ENCODE results near the gene CCN5.

Gene CCN5

GRCh38 chr20:44717986-44718385 lies 2.8 kb downstream of the CCN5 start:
- DNase-seq, result no peak

DNA sequence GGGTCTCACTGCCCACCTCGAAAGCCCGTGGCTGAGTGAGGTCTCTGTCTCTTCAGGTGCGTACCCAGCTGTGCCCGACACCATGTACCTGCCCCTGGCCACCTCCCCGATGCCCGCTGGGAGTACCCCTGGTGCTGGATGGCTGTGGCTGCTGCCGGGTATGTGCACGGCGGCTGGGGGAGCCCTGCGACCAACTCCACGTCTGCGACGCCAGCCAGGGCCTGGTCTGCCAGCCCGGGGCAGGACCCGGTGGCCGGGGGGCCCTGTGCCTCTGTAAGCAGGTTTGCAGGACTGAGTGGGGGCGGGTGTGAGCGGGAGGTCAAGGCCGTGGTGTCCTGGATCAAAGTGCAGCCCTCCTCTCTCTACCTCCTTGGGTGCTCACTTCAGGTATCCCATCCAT lies 4.7 kb downstream of the CCN5 start:
- DNase-seq, result no peak

DNA sequence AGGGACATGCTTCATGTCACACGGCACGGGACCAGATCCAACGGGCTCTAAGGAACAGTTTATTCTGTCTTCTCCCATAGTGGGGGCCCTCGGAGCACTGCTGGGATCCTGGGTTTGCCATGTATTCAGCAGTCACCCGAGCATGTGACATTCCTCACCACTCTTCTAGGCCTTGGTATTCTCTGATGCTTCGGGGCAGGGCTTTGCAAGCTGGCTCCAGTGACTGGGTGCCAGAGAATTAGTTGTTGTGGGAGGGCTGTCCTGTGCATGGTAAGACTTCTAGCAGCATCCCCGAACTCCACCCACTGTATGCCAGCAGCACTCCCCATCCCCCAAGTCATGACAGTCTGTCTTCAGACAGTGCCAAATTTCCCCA lies 5.4 kb downstream of the CCN5 start:
- DNase-seq, result peak; percentile 90

- DNase-seq, result peak; percentile 90
These were observed 6.0 kb downstream of the CCN5 start for GRCh38 chr20:44720997-44721784.

DNA sequence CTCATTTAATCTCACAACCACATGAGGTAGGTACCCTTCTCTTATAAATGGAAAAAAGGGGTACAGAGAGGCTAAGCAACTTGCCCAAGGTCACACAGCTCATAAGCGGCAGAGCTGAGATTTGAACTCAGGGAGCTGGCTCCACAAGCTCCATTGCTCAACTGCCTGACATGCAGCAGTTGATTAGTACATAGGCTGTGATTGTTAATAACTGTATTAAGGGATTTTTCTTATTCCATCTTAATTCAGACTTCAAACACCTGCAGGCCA lies 6.6 kb downstream of the CCN5 start:
- no peak for DNase-seq

- DNase-seq, result no peak
These were observed 7.8 kb downstream of the CCN5 start for GRCh38 chr20:44722990-44723389.

GRCh38 chr20:44723391-44723790 lies 8.2 kb downstream of the CCN5 start:
- no peak for DNase-seq

GRCh38 chr20:44723798-44724362 lies 8.7 kb downstream of the CCN5 start:
- DNase-seq, result no peak

DNA sequence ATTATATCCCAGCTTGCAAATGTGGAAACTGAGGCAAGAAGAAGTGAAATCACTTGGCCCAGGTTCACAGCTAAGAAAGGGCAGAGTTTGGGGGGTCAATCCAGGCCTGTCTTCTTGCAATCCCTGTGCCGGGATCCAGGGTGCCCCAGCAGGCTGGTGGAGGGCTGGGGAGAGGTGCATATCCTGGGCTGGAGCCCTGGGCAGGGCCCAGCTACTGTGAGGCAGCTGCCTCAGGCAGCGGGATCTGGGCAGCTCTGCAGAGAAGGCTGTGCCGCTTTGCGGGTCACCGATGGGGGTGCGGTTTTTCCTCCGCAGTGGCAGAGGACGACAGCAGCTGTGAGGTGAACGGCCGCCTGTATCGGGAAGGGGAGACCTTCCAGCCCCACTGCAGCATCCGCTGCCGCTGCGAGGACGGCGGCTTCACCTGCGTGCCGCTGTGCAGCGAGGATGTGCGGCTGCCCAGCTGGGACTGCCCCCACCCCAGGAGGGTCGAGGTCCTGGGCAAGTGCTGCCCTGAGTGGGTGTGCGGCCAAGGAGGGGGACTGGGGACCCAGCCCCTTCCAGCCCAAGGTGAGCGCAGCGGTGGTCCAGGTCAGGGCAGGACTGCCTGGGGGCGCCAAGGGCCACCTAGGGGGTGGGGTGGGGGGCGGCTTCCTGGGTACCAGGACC lies 9.4 kb downstream of the CCN5 start:
- DNase-seq, result no peak

DNA sequence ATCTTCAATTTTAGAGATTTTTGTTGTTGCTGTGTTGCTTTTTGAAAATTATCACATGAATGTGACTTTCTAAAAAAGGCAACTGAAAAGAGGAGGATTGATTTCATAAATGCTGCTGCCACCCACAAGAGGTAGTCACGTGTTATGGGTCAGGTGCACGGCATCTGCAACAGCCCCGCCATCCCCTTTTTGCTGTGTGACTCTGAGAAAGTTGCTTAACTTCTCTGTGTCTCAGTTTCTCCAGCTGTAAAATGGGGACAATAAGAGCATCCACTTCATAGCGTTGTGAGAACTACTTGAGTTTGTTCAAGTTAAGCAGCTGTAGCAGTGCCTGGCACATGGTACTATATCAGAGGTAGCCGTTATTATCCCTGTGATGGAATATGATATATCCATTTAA lies 10.7 kb downstream of the CCN5 start:
- no peak for DNase-seq

- no peak for DNase-seq
These were observed 11.9 kb downstream of the CCN5 start for GRCh38 chr20:44727039-44727438.

DNA sequence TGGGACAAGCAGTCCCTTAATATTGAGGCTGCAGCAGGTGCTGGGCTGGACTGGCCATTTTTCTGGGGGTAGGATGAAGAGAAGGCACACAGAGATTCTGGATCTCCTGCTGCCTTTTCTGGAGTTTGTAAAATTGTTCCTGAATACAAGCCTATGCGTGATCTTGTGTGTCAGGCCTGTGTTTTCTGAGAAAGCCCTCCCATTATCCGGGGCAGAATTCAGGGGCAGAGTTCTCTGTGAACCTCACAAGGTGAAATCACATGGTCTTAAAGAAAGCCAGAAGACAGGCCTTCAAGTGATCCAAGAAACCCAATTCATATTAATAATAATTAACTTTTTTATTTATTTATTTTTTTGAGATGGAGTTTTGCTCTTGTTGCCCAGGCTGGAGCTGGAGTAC lies 12.5 kb downstream of the CCN5 start:
- no peak for DNase-seq

- peak; percentile 96 for DNase-seq
These were observed 13.8 kb downstream of the CCN5 start for GRCh38 chr20:44728801-44729443.

GRCh38 chr20:44730441-44730840 lies 15.3 kb downstream of the CCN5 start:
- DNase-seq, result peak; percentile 99

- no peak for DNase-seq
These were observed 16.5 kb downstream of the CCN5 start for GRCh38 chr20:44731657-44732056.

GRCh38 chr20:44732327-44732726 lies 17.2 kb downstream of the CCN5 start:
- DNase-seq, result no peak

GRCh38 chr20:44733341-44734069 lies 18.3 kb downstream of the CCN5 start:
- DNase-seq, result peak; percentile 76

DNA sequence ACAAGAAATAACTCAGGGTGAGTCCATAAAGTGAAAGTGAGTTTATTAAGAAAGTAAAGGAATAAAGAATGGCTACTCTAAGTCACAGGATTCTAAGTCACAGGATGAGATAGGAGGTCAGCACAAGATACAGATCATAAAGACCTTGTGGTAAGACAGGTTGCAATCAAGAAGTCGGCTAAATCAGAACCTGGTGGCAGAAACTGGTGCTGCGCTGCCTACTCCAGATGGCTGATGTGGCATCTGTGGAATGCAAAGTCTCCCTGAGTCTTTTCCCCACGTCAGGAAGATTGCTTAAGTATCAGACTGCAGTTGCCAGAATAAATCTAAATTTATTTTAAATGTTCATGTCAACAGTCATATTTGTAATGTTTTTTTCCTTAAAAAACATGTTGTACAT lies 19.8 kb downstream of the CCN5 start:
- DNase-seq, result peak; percentile 82

GRCh38 chr20:44735816-44736169 lies 20.6 kb downstream of the CCN5 start:
- no peak for DNase-seq

DNA sequence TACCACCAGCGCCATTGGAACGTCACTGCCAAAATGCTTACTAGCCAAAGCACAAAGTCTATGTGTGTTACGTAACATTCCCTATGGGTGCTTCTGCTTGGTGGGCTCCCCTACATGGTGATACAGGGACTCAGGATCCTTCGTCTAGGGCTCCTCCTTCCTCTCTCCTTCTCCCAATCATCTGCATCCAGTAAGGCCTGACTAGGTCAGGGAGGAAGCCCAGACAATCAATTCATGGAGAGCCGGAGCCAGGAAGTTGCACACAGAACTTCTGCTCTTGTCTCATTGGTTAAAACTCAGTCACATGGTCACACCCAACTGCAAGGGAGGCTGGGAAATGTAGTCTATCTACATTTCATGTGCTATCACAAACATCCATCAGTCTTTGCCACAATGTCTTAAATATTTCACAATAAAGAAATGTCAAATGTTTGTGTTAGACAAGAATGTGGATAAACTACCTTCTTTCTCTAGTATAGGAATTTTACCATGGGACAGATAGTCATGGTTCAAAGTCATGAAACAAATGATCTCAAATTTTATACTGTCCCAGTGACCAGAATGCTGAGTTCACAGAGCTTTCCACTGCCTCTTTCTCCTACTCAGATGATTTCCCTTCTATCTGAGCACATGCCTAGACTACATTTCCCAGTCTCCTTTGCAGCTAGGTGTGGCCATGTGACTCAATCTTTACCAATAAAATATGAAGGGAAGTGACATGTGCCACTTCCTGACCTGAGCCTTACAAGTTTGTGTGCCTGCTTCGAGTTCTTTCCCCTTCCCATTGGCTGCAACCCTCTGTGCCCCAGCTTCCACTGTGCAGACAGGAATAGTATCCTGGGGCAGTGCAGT lies 21.2 kb downstream of the CCN5 start:
- DNase-seq, result peak; percentile 84

DNA sequence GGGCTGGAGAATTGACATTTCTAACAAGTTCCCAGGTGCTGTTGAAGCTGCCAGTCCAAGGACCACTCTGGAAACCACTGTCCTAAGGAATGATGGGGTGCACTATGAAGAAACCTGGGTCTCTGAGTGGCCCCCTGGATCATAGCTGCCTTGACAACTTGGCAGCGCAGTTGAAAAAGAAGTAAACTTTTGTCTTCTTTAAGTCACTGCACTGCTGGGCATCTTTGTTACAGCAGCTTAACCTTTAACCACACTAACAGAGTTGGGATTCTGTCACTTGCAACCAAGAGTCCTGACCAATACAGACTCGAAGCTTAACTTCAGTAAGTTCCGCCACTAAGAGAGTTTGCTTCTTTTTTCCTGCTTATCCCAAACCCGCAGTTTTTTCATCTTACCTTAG lies 21.9 kb downstream of the CCN5 start:
- DNase-seq, result no peak

DNA sequence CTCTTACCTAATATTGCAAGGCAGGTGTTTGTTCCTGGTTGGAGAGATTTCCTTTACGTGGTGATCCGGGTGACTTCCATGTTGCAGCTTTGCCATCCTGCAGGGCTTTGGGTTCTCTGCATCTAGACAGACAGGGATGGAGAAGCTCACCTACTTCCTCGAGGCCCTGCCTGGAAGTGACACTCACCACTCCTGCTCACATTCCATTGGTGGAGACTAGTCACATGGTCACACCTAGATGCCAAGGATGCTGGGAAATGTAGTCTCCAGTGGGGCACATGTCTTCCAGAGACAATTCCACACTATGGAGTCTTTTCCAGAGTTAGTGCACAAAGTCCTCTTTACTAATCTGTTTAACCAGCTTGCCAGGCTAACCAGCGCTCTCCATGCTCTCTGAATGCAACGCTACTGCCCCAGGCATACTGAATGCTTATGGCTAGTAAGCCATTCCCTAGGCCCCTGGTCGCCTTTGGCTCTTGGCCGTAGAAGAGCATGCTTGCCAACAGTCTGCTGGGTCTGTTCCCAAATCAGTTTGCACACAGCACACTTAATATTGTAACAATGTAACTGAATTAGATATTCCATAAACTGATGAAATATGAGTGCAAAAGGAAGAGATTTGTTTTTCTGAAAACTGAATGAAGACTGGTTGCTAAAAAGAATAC lies 23.8 kb downstream of the CCN5 start:
- peak; percentile 73 for DNase-seq

Measured in EL (cell line).